Measurements from ENCODE around the gene XCL2.

Gene XCL2

GRCh38 chr1:168499688-168500049 lies 44.1 kb downstream of the XCL2 start:
- no peaks in the 10 kb centered on the region for H3K9me3 ChIP-seq (ENCODE audit: low read length)
- H3K27ac ChIP-seq (ENCODE audit: low read depth, low read length, poor library complexity, severe bottlenecking), result no peak overlapping the region
- no peak overlapping the region for H3K4me3 ChIP-seq (ENCODE audit: low read depth, low read length, poor library complexity, severe bottlenecking)
- TF ChIP-seq CTCF (IDR thresholded peaks at IDR 0.05; ENCODE audit: low read length), result no peak
- no peak for TF ChIP-seq EZH2 (IDR thresholded peaks at IDR 0.05; ENCODE audit: borderline replicate concordance, low read length)
- H3K9me2 ChIP-seq (ENCODE audit: low read depth, low read length), result no peaks in the 10 kb centered on the region
- no peaks in the 10 kb centered on the region for H3K79me2 ChIP-seq (ENCODE audit: insufficient read depth, low read length)
- H3K4me1 ChIP-seq (ENCODE audit: insufficient read depth, low read length, severe bottlenecking), result no peaks in the 10 kb centered on the region
- no peak overlapping the region for H3K4me2 ChIP-seq (ENCODE audit: low read length)
- H3K36me3 ChIP-seq (ENCODE audit: insufficient read depth, low read length), result no peaks in the 10 kb centered on the region
- H3K27me3 ChIP-seq (ENCODE audit: insufficient read depth, low read length), result no peaks in the 10 kb centered on the region
- no peak overlapping the region for H3K9ac ChIP-seq (ENCODE audit: low read length)
- H2AFZ ChIP-seq (ENCODE audit: low read length), result no peak overlapping the region
- no peaks in the 10 kb centered on the region for H3F3A ChIP-seq (ENCODE audit: insufficient read depth, low read length)
- H4K20me1 ChIP-seq (ENCODE audit: insufficient read depth, low read length), result no peaks in the 10 kb centered on the region

GRCh38 chr1:168498956-168499687 lies 44.7 kb downstream of the XCL2 start:
- Histone ChIP-seq H3K4me2 (ENCODE audit: low read length) (no peak overlapping the region), H3K4me3 (ENCODE audit: low read depth, low read length, poor library complexity, severe bottlenecking) (no peak overlapping the region)

GRCh38 chr1:168498159-168498631 lies 45.6 kb downstream of the XCL2 start:
- Histone ChIP-seq H3K4me3 (ENCODE audit: low read depth, low read length, poor library complexity, severe bottlenecking) (no peak overlapping the region), H3K4me2 (ENCODE audit: low read length) (no peak overlapping the region), H3K79me2 (ENCODE audit: insufficient read depth, low read length) (no peaks in the 10 kb centered on the region), H3K27ac (ENCODE audit: low read depth, low read length, poor library complexity, severe bottlenecking) (no peak overlapping the region), H3K9ac (ENCODE audit: low read length) (no peak overlapping the region), H3K9me2 (ENCODE audit: low read depth, low read length) (no peaks in the 10 kb centered on the region), H3F3A (ENCODE audit: insufficient read depth, low read length) (no peaks in the 10 kb centered on the region), H3K4me1 (ENCODE audit: insufficient read depth, low read length, severe bottlenecking) (no peaks in the 10 kb centered on the region), H2AFZ (ENCODE audit: low read length) (no peak overlapping the region), H3K9me3 (ENCODE audit: low read length) (no peaks in the 10 kb centered on the region), H3K27me3 (ENCODE audit: insufficient read depth, low read length) (no peaks in the 10 kb centered on the region), H3K36me3 (ENCODE audit: insufficient read depth, low read length) (no peaks in the 10 kb centered on the region), H4K20me1 (ENCODE audit: insufficient read depth, low read length) (no peaks in the 10 kb centered on the region)
- TF ChIP-seq EZH2 (IDR thresholded peaks at IDR 0.05; ENCODE audit: borderline replicate concordance, low read length) (no peak), CTCF (IDR thresholded peaks at IDR 0.05; ENCODE audit: low read length) (no peak)

More at GRCh38 chr1:168498956-168499687, 44.7 kb downstream of the XCL2 start:
- Histone ChIP-seq H3K79me2 (ENCODE audit: insufficient read depth, low read length) (no peaks in the 10 kb centered on the region), H3K9ac (ENCODE audit: low read length) (no peak overlapping the region), H3K27ac (ENCODE audit: low read depth, low read length, poor library complexity, severe bottlenecking) (no peak overlapping the region), H3K36me3 (ENCODE audit: insufficient read depth, low read length) (no peaks in the 10 kb centered on the region), H3K9me2 (ENCODE audit: low read depth, low read length) (no peaks in the 10 kb centered on the region), H3K9me3 (ENCODE audit: low read length) (no peaks in the 10 kb centered on the region), H3K4me1 (ENCODE audit: insufficient read depth, low read length, severe bottlenecking) (no peaks in the 10 kb centered on the region), H2AFZ (ENCODE audit: low read length) (no peak overlapping the region), H3F3A (ENCODE audit: insufficient read depth, low read length) (no peaks in the 10 kb centered on the region), H3K27me3 (ENCODE audit: insufficient read depth, low read length) (no peaks in the 10 kb centered on the region), H4K20me1 (ENCODE audit: insufficient read depth, low read length) (no peaks in the 10 kb centered on the region)
- TF ChIP-seq CTCF (IDR thresholded peaks at IDR 0.05; ENCODE audit: low read length), result no peak
- TF ChIP-seq EZH2 (IDR thresholded peaks at IDR 0.05; ENCODE audit: borderline replicate concordance, low read length), result no peak

Data from OCI-LY1 (cell line).